Measurements from ENCODE around the gene RHEB.

GRCh38 chr7:151457534-151457933 is 62.2 kb downstream of the RHEB start:
- no peak for TF ChIP-seq CTCF (IDR thresholded peaks at IDR 0.05)
- TF ChIP-seq POLR2A (IDR thresholded peaks at IDR 0.05), result no peak

Data from esophagus squamous epithelium (tissue), 4 donors.